Upper lobe of right lung (tissue), 1 donor: Measurements from ENCODE around the gene NUAK1. TPM values are rescaled to one million over a fixed set of nuclear protein-coding genes. Genes with fewer than 3 reads are reported as not detected.

ENCODE experiments used
- ATAC-seq: fragments of 200-7000 bp; cut with Tn5 transposase; one replicate; pipeline ENCODE4 v1.9.1; 2020; ENCODE audit warnings: mild to moderate bottlenecking, moderate library complexity
- DNase-seq: peaks from one replicate; pipeline ENCODE4 v3.0.0-alpha.2; 2020
- H3K27ac ChIP-seq: fragments of 200-600 bp; one replicate; pipeline ENCODE4 v1.8.0; 2022
- H3K27me3 ChIP-seq: fragments of 200-600 bp; one replicate; pipeline ENCODE4 v1.8.0; 2022; ENCODE audit warnings: mild to moderate bottlenecking
- H3K36me3 ChIP-seq: fragments of 200-600 bp; one replicate; pipeline ENCODE4 v1.8.0; 2022
- H3K4me1 ChIP-seq: fragments of 200-600 bp; one replicate; pipeline ENCODE4 v1.8.0; 2022
- H3K4me3 ChIP-seq: fragments of 200-600 bp; one replicate; pipeline ENCODE4 v1.8.0; 2022; ENCODE audit warnings: mild to moderate bottlenecking
- H3K9me3 ChIP-seq: fragments of 200-600 bp; one replicate; pipeline ENCODE4 v1.8.0; 2022
- intact Hi-C: fragments of 100-400 bp; cut with DNase I; formaldehyde crosslinking; loops from one replicate; pipeline ENCODE4 v1.11.0; 2022
- total RNA-seq: library from RNA; stranded (reverse); fragmentation: NEBNext Ultra II Directional; extraction: Animal tissue kit (Norgen Biotek cat#: 25700); gene quantifications from one replicate; pipeline ENCODE4 v1.2.1, GENCODE V29; 2021
- TF ChIP-seq, protein P1 (sequence below): fragments of 200-600 bp; IDR thresholded peaks from one replicate; pipeline ENCODE4 v1.8.0; 2022; ENCODE audit warnings: antibody characterized with exemption
- donor health status: DM: no; HTN: yes; CAD: no; lungs with severe emphysema.

NUAK1 gene
- total RNA-seq, 1 donor from 2014 or later, result 40.8 TPM

DNA sequence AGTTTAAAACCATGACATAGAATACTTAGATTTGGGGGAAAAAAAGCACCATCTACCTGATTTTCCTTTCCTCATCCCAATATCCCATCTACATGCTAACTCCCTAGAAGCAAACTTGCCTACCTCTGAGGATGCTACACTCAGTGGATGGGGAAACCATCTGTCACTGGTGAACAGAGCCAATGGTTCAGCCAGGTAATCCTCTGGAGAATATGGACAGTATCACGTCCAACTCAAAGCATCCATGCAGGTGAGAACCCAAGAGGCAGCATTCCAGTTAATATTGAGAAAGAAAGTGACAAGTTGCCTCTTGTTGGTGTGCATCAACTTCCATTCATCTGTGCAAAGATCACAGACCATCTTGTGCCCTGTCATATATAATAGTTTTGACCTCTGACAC lies 73.2 kb downstream of the NUAK1 start:
- H3K27ac ChIP-seq, result no peak overlapping the region
- intact Hi-C loops, result no loop called here

GRCh38 chr12:106064721-106065021 lies 74.1 kb downstream of the NUAK1 start:
- DNase-seq (no peak), ATAC-seq (no peak)
- Histone ChIP-seq H3K4me1 (peaks cover 21% of the 10 kb centered on the region), H3K9me3 (no peaks in the 10 kb centered on the region), H3K4me3 (no peak overlapping the region), H3K27ac (no peak overlapping the region), H3K36me3 (peaks cover 39% of the 10 kb centered on the region), H3K27me3 (no peaks in the 10 kb centered on the region)
- intact Hi-C loops, result no loop called here
- TF ChIP-seq, protein P1, sequence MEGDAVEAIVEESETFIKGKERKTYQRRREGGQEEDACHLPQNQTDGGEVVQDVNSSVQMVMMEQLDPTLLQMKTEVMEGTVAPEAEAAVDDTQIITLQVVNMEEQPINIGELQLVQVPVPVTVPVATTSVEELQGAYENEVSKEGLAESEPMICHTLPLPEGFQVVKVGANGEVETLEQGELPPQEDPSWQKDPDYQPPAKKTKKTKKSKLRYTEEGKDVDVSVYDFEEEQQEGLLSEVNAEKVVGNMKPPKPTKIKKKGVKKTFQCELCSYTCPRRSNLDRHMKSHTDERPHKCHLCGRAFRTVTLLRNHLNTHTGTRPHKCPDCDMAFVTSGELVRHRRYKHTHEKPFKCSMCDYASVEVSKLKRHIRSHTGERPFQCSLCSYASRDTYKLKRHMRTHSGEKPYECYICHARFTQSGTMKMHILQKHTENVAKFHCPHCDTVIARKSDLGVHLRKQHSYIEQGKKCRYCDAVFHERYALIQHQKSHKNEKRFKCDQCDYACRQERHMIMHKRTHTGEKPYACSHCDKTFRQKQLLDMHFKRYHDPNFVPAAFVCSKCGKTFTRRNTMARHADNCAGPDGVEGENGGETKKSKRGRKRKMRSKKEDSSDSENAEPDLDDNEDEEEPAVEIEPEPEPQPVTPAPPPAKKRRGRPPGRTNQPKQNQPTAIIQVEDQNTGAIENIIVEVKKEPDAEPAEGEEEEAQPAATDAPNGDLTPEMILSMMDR, result no peak

More for the DNA sequence above, 73.2 kb downstream of the NUAK1 start:
- TF ChIP-seq, protein P1, result no peak
- no peaks in the 10 kb centered on the region for H3K27me3 ChIP-seq
- H3K4me1 ChIP-seq, result peaks cover 21% of the 10 kb centered on the region
- ATAC-seq, result no peak
- no peak for DNase-seq
- no peak overlapping the region for H3K4me3 ChIP-seq
- H3K9me3 ChIP-seq, result no peaks in the 10 kb centered on the region
- H3K36me3 ChIP-seq, result peaks cover 47% of the 10 kb centered on the region

DNA sequence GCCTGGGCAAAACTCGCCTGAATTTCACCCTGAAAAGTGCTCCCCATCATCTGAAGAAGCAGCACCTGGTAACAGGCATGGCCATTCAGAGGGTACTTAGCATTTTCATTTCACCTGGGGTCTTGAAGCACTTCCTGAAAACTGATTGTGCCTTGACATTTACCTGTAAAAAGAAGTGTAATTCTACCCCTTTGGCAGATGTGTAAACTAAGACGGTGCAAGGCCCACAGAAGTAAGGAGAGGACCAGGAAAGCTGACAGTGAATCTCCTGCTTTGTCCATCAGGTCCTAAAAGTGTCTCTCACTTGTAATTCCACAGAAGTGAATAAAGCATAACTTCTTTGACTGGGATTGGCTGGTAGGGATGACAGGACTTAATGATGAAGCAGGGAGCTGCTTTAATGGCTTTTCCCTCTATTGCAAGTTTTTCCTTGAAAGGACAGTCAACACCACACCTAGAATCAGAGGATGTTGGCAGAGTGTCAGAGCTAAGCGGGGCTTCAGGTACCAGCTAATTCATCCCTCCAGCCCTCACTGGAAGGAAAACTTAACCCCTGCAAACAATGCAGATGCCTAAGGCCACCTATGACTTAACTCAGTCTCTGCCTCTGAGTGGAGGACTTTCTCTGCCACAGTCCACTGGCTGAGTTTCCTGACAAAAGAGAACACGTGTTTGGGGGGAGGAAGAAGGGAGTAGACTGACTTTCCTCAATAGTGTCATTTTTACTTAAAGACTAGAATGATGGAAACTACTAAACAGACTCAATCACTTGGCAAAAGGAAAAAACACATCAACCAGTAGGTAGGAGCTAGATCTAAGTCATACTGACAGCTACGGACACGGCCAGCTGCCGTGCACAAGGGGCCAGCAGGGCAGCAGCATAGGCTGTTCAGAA lies 74.7 kb downstream of the NUAK1 start:
- no peak overlapping the region for H3K27ac ChIP-seq
- H3K4me3 ChIP-seq, result no peak overlapping the region
- DNase-seq (no peak), ATAC-seq (no peak)
- no peaks in the 10 kb centered on the region for H3K9me3 ChIP-seq
- TF ChIP-seq, protein P1, result no peak
- H3K27me3 ChIP-seq, result no peaks in the 10 kb centered on the region
- peaks cover 35% of the 10 kb centered on the region for H3K36me3 ChIP-seq
- H3K4me1 ChIP-seq, result peaks cover 21% of the 10 kb centered on the region
- intact Hi-C loops, result no loop called here

- H3K4me1 ChIP-seq, result peaks cover 21% of the 10 kb centered on the region
- H3K4me3 ChIP-seq, result no peak overlapping the region
- H3K27ac ChIP-seq, result peak overlapping the region; percentile 6
- H3K36me3 ChIP-seq, result peaks cover 21% of the 10 kb centered on the region
- no peaks in the 10 kb centered on the region for H3K9me3 ChIP-seq
- ATAC-seq (no peak), DNase-seq (no peak)
- intact Hi-C loops, result no loop called here
- TF ChIP-seq, protein P1, result no peak
- no peaks in the 10 kb centered on the region for H3K27me3 ChIP-seq
Observed at GRCh38 chr12:106062693-106063092, 76.1 kb downstream of the NUAK1 start.

- TF ChIP-seq, protein P1, result no peak
- no peak overlapping the region for H3K4me3 ChIP-seq
- no peaks in the 10 kb centered on the region for H3K4me1 ChIP-seq
- peaks cover 10% of the 10 kb centered on the region for H3K9me3 ChIP-seq
- H3K27ac ChIP-seq, result no peak overlapping the region
- no peaks in the 10 kb centered on the region for H3K27me3 ChIP-seq
- H3K36me3 ChIP-seq, result no peaks in the 10 kb centered on the region
- intact Hi-C loops, result no loop called here
- no peak for DNase-seq
- ATAC-seq, result peak; percentile 22
Observed at GRCh38 chr12:106058256-106059182, 80.2 kb downstream of the NUAK1 start.
